HUES6 (cell line): ENCODE data around the gene MEAF6.
"Not testable (repeated sequence)": the region's sequence is repeated elsewhere in the genome, so short reads cannot be mapped to it uniquely, and the experiment has no call there.

Experiments
- H3K27ac ChIP-seq: 2 replicates; pipeline ENCODE4 v1.7.0; 2013; ENCODE audit warnings: low read depth, mild to moderate bottlenecking, low read length, inconsistent platforms
- H3K27me3 ChIP-seq: 2 replicates; pipeline ENCODE4 v1.6.1; 2013; ENCODE audit warnings: low read length; ENCODE audit not compliant: control insufficient read depth, insufficient read depth
- H3K36me3 ChIP-seq: 2 replicates; pipeline ENCODE4 v1.6.1; 2013; ENCODE audit warnings: low read length; ENCODE audit not compliant: control insufficient read depth, insufficient read depth
- H3K4me1 ChIP-seq: 2 replicates; pipeline ENCODE4 v1.6.1; 2013; ENCODE audit warnings: low read length; ENCODE audit not compliant: control insufficient read depth, insufficient read depth
- H3K4me3 ChIP-seq: 2 replicates; pipeline ENCODE4 v1.5.1; 2013; ENCODE audit warnings: low read depth, low read length
- H3K9ac ChIP-seq: one replicate; pipeline ENCODE4 v1.6.1; 2013; ENCODE audit warnings: mild to moderate bottlenecking, low read length
- H3K9me3 ChIP-seq: 2 replicates; pipeline ENCODE4 v1.6.1; 2013; ENCODE audit warnings: low read depth, low read length; ENCODE audit not compliant: control insufficient read depth, insufficient read depth

Gene MEAF6

GRCh38 chr1:37529888-37530287, 15.3 kb upstream of the MEAF6 start:
- H3K4me1 ChIP-seq, H3K9me3 ChIP-seq: not testable (repeated sequence)

GRCh38 chr1:37519613-37520012, 5.0 kb upstream of the MEAF6 start:
- Histone ChIP-seq H3K36me3 (no peaks in the 10 kb centered on the region), H3K4me1 (peaks cover 8% of the 10 kb centered on the region), H3K9ac (no peak overlapping the region), H3K27me3 (peaks cover 3% of the 10 kb centered on the region; the same call in 1 of the 2 replicates), H3K9me3 (no peaks in the 10 kb centered on the region), H3K4me3 (no peak overlapping the region), H3K27ac (no peak overlapping the region)

More at GRCh38 chr1:37529888-37530287, 15.3 kb upstream of the MEAF6 start:
- H3K27ac ChIP-seq, H3K36me3 ChIP-seq, H3K27me3 ChIP-seq, H3K4me3 ChIP-seq, H3K9ac ChIP-seq: not testable (repeated sequence)

- H3K9me3 ChIP-seq, H3K27me3 ChIP-seq, H3K4me1 ChIP-seq, H3K36me3 ChIP-seq, H3K9ac ChIP-seq, H3K4me3 ChIP-seq, H3K27ac ChIP-seq: not testable (repeated sequence)
Measured at GRCh38 chr1:37518929-37519328, 4.4 kb upstream of the MEAF6 start.

GRCh38 chr1:37518241-37518640, 3.7 kb upstream of the MEAF6 start:
- H3K36me3 ChIP-seq, H3K4me3 ChIP-seq, H3K9me3 ChIP-seq, H3K27me3 ChIP-seq, H3K27ac ChIP-seq, H3K9ac ChIP-seq: not testable (repeated sequence)
- H3K4me1 ChIP-seq, result peaks cover 13% of the 10 kb centered on the region

GRCh38 chr1:37517569-37517968, 3.0 kb upstream of the MEAF6 start:
- peaks cover 6% of the 10 kb centered on the region for H3K36me3 ChIP-seq
- H3K27me3 ChIP-seq, result peaks cover 3% of the 10 kb centered on the region; the same call in 1 of the 2 replicates
- no peak overlapping the region for H3K4me3 ChIP-seq
- peaks cover 14% of the 10 kb centered on the region for H3K4me1 ChIP-seq
- H3K9me3 ChIP-seq, result no peaks in the 10 kb centered on the region
- no peak overlapping the region for H3K27ac ChIP-seq
- no peak overlapping the region for H3K9ac ChIP-seq

GRCh38 chr1:37515185-37516034, 844 bp upstream of the MEAF6 start:
- Histone ChIP-seq H3K9ac (peak overlapping the region; percentile 87), H3K27ac (peak overlapping the region; percentile 71; the same call in 1 of the 2 replicates), H3K4me1 (peaks cover 14% of the 10 kb centered on the region), H3K27me3 (peaks cover 3% of the 10 kb centered on the region; the same call in 1 of the 2 replicates), H3K4me3 (peak overlapping the region; percentile 75), H3K36me3 (peaks cover 22% of the 10 kb centered on the region), H3K9me3 (no peaks in the 10 kb centered on the region)

GRCh38 chr1:37513795-37514349, 694 bp downstream of the MEAF6 start:
- Histone ChIP-seq H3K9ac (peak overlapping the region; percentile 5), H3K27ac (peak overlapping the region; percentile 71; the same call in 1 of the 2 replicates)

GRCh38 chr1:37509181-37509580, 5.4 kb downstream of the MEAF6 start:
- Histone ChIP-seq H3K27me3 (no peaks in the 10 kb centered on the region), H3K36me3 (peaks cover 52% of the 10 kb centered on the region), H3K4me3 (no peak overlapping the region), H3K27ac (no peak overlapping the region), H3K9ac (no peak overlapping the region), H3K4me1 (peaks cover 6% of the 10 kb centered on the region), H3K9me3 (no peaks in the 10 kb centered on the region)

More at GRCh38 chr1:37513795-37514349, 694 bp downstream of the MEAF6 start:
- H3K4me1 ChIP-seq, result peaks cover 14% of the 10 kb centered on the region
- H3K4me3 ChIP-seq, result peak overlapping the region; percentile 75
- peaks cover 3% of the 10 kb centered on the region; the same call in 1 of the 2 replicates for H3K27me3 ChIP-seq
- H3K36me3 ChIP-seq, result peaks cover 28% of the 10 kb centered on the region
- H3K9me3 ChIP-seq, result no peaks in the 10 kb centered on the region

- peaks cover 51% of the 10 kb centered on the region for H3K36me3 ChIP-seq
- no peaks in the 10 kb centered on the region for H3K27me3 ChIP-seq
- H3K9me3 ChIP-seq, result no peaks in the 10 kb centered on the region
- H3K9ac ChIP-seq, result no peak overlapping the region
- no peak overlapping the region for H3K4me3 ChIP-seq
- no peak overlapping the region for H3K27ac ChIP-seq
- H3K4me1 ChIP-seq, result no peaks in the 10 kb centered on the region
Measured at GRCh38 chr1:37506740-37507139, 7.8 kb downstream of the MEAF6 start.

- not testable (repeated sequence) for H3K27ac ChIP-seq, H3K4me3 ChIP-seq, H3K9me3 ChIP-seq, H3K9ac ChIP-seq, H3K4me1 ChIP-seq, H3K27me3 ChIP-seq
- H3K36me3 ChIP-seq, result peaks cover 60% of the 10 kb centered on the region
Measured at GRCh38 chr1:37502791-37503190, 11.8 kb downstream of the MEAF6 start.

- H3K36me3 ChIP-seq, result peaks cover 58% of the 10 kb centered on the region
- no peaks in the 10 kb centered on the region for H3K27me3 ChIP-seq
- no peaks in the 10 kb centered on the region for H3K9me3 ChIP-seq
- no peak overlapping the region for H3K9ac ChIP-seq
- H3K4me3 ChIP-seq, result no peak overlapping the region
- H3K27ac ChIP-seq, result no peak overlapping the region
- H3K4me1 ChIP-seq, result no peaks in the 10 kb centered on the region
Measured at GRCh38 chr1:37502104-37502503, 12.5 kb downstream of the MEAF6 start.
